MM.1S (cell line): ENCODE measurements around the gene UST.
"Not testable (repeated sequence)": the region's sequence is repeated elsewhere in the genome, so short reads cannot be mapped to it uniquely, and the experiment has no call there.

ENCODE experiments used
- DNase-seq: peaks from one replicate; pipeline ENCODE4 v3.0.0-alpha.2; 2015
- H2AFZ ChIP-seq: fragments of 300-600 bp; sonication (generic); 2 replicates; pipeline ENCODE4 v1.6.0; 2016; ENCODE audit warnings: antibody characterized with exemption, low read length
- H3F3A ChIP-seq: fragments of 300-600 bp; sonication (generic); 2 replicates; pipeline ENCODE4 v1.6.1; 2016; ENCODE audit warnings: mild to moderate bottlenecking, antibody characterized with exemption, low read length, moderate library complexity, mixed read lengths; ENCODE audit not compliant: insufficient read depth
- H3K27ac ChIP-seq: fragments of 300-600 bp; sonication (generic); 2 replicates; pipeline ENCODE4 v1.5.1; 2016; ENCODE audit warnings: mild to moderate bottlenecking, low read length
- H3K27me3 ChIP-seq: fragments of 300-600 bp; sonication (generic); replicated peaks from 2 replicates; pipeline ENCODE4 v1.6.0; 2016; ENCODE audit warnings: low read length; ENCODE audit not compliant: insufficient read depth
- H3K36me3 ChIP-seq: fragments of 300-600 bp; sonication (generic); replicated peaks from 2 replicates; pipeline ENCODE4 v1.6.1; 2016; ENCODE audit warnings: mild to moderate bottlenecking, low read length, mixed read lengths; ENCODE audit not compliant: insufficient read depth
- H3K4me1 ChIP-seq: fragments of 300-600 bp; sonication (generic); 2 replicates; pipeline ENCODE4 v1.6.1; 2016; ENCODE audit warnings: low read length, mixed read lengths
- H3K4me2 ChIP-seq: fragments of 300-600 bp; sonication (generic); 2 replicates; pipeline ENCODE4 v1.6.0; 2016; ENCODE audit warnings: low read depth, low read length
- H3K4me3 ChIP-seq: fragments of 300-600 bp; sonication (generic); 2 replicates; pipeline ENCODE4 v1.5.1; 2016; ENCODE audit warnings: low read length, mixed read lengths
- H3K79me2 ChIP-seq: fragments of 300-600 bp; sonication (generic); 2 replicates; pipeline ENCODE4 v1.6.1; 2016; ENCODE audit warnings: mixed run types, low read length, mixed read lengths
- H3K9ac ChIP-seq: fragments of 300-600 bp; sonication (generic); 2 replicates; pipeline ENCODE4 v1.6.1; 2016; ENCODE audit warnings: low read length, mixed read lengths
- H3K9me2 ChIP-seq: fragments of 300-600 bp; sonication (generic); replicated peaks from 2 replicates; pipeline ENCODE4 v1.6.1; 2016; ENCODE audit warnings: mild to moderate bottlenecking, low read length, mixed read lengths; ENCODE audit not compliant: insufficient read depth
- H3K9me3 ChIP-seq: fragments of 300-600 bp; sonication (generic); replicated peaks from 2 replicates; pipeline ENCODE4 v1.6.1; 2016; ENCODE audit warnings: mild to moderate bottlenecking, low read length, mixed read lengths; ENCODE audit not compliant: insufficient read depth
- H4K20me1 ChIP-seq: fragments of 300-600 bp; sonication (generic); 2 replicates; pipeline ENCODE4 v1.6.1; 2016; ENCODE audit warnings: mild to moderate bottlenecking, low read length, moderate library complexity, mixed read lengths; ENCODE audit not compliant: insufficient read depth
- EZH2 ChIP-seq: fragments of 300-600 bp; sonication (generic); optimal IDR thresholded peaks from 2 replicates; pipeline ENCODE3; 2017; ENCODE audit warnings: low read depth, mild to moderate bottlenecking, antibody characterized with exemption, low read length, mixed read lengths
- EZH2phosphoT487 ChIP-seq: fragments of 300-600 bp; sonication (generic); IDR thresholded peaks from 2 replicates; pipeline ENCODE4 v1.6.1; 2018; ENCODE audit warnings: antibody characterized with exemption, low read length
- TF ChIP-seq, protein P1 (sequence below): fragments of 300-600 bp; sonication (generic); IDR thresholded peaks from 2 replicates; pipeline ENCODE4 v1.5.1; 2016; ENCODE audit warnings: antibody characterized with exemption, low read length, mixed read lengths

Gene UST

DNA sequence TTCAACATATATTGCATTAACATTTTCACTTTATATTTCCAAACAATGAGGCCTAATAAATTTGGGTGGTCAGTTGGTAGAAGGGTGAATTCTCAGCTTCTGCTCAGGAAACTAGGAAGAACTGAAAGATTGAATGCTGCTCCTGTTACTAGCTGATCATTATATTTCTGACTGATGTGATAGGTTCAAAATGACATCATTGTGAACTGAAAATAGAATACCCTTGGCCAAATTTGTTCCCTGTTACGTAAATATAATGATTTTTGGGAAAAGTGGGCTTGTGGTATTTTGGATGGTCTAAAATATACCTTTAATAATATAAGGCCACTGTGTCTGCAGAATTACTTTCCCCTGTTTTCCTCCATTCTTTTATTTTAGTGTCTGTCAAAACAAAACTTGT, 2.8 kb downstream of the UST start:
- no peaks in the 10 kb centered on the region for H3K9me2 ChIP-seq
- no peaks in the 10 kb centered on the region for H3K9me3 ChIP-seq
- no peak overlapping the region for H3K27ac ChIP-seq
- no peaks in the 10 kb centered on the region for H3K27me3 ChIP-seq
- H3K79me2 ChIP-seq = no peaks in the 10 kb centered on the region
- TF ChIP-seq EZH2phosphoT487 (no peak), EZH2 (no peak)
- TF ChIP-seq, protein P1, sequence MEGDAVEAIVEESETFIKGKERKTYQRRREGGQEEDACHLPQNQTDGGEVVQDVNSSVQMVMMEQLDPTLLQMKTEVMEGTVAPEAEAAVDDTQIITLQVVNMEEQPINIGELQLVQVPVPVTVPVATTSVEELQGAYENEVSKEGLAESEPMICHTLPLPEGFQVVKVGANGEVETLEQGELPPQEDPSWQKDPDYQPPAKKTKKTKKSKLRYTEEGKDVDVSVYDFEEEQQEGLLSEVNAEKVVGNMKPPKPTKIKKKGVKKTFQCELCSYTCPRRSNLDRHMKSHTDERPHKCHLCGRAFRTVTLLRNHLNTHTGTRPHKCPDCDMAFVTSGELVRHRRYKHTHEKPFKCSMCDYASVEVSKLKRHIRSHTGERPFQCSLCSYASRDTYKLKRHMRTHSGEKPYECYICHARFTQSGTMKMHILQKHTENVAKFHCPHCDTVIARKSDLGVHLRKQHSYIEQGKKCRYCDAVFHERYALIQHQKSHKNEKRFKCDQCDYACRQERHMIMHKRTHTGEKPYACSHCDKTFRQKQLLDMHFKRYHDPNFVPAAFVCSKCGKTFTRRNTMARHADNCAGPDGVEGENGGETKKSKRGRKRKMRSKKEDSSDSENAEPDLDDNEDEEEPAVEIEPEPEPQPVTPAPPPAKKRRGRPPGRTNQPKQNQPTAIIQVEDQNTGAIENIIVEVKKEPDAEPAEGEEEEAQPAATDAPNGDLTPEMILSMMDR = no peak
- H2AFZ ChIP-seq = no peak overlapping the region
- no peak overlapping the region for H3K4me3 ChIP-seq
- no peak for DNase-seq
- no peak overlapping the region for H3K9ac ChIP-seq
- no peaks in the 10 kb centered on the region for H3K36me3 ChIP-seq
- no peak overlapping the region for H3K4me2 ChIP-seq
- H3K4me1 ChIP-seq = no peaks in the 10 kb centered on the region
- no peaks in the 10 kb centered on the region for H3F3A ChIP-seq
- no peaks in the 10 kb centered on the region for H4K20me1 ChIP-seq

DNA sequence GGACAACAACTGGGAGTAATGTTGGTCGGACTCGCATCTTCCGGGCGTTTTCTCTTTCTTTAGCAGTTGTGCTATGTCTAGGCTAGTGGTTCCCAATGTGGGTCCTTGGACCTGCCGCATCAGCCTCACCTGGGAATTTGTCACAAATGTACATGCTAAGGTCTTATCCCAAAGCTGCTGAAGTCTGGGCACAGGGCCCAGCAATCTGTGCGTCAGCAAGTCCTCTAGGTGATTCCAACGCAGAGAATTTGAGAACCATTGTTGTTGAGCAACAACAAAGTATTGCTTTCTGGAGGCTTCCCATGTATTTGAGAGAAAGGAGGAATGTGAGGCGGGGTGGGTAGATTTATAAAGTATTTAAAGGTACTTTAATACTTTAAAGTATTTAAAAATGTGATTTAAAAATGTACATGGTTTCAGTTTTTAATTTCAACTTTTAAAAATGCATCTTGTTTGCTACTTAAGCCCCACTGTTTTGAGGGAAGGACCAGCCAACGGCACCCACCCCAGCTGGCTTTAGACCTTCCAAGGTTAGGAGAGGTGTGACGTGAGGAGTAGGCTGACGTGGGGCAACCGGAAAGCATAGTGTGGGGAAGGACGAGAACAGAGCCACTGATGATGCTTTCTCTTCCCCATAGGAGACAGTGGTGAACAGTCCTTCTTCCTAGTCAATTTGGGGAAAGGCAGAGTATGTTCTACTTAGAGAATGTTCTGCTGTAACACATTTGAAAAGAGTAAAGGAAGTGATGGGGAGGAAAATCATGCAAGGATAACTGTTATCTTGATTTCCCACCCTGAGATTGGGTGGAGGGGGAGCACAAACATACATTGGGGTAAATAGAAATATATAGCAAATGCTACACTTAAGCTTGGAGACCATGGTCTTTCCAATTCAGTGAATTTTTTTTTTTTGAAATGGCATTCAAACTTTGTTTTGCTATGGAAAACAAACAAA, 4.3 kb downstream of the UST start:
- no peak overlapping the region for H2AFZ ChIP-seq
- no peaks in the 10 kb centered on the region for H3K4me1 ChIP-seq
- no peaks in the 10 kb centered on the region for H3K79me2 ChIP-seq
- no peaks in the 10 kb centered on the region for H3K9me2 ChIP-seq
- TF ChIP-seq EZH2 (no peak), EZH2phosphoT487 (no peak)
- TF ChIP-seq, protein P1 = no peak
- no peak overlapping the region for H3K9ac ChIP-seq
- H4K20me1 ChIP-seq = no peaks in the 10 kb centered on the region
- H3K27ac ChIP-seq = no peak overlapping the region
- no peaks in the 10 kb centered on the region for H3K9me3 ChIP-seq
- H3F3A ChIP-seq = no peaks in the 10 kb centered on the region
- no peak overlapping the region for H3K4me2 ChIP-seq
- no peaks in the 10 kb centered on the region for H3K36me3 ChIP-seq
- no peak overlapping the region for H3K4me3 ChIP-seq
- no peaks in the 10 kb centered on the region for H3K27me3 ChIP-seq
- DNase-seq = no peak

- Histone ChIP-seq H4K20me1 (no peaks in the 10 kb centered on the region), H2AFZ (no peak overlapping the region), H3K27me3 (no peaks in the 10 kb centered on the region), H3K79me2 (no peaks in the 10 kb centered on the region), H3K36me3 (no peaks in the 10 kb centered on the region), H3K4me1 (no peaks in the 10 kb centered on the region), H3K9me3 (no peaks in the 10 kb centered on the region), H3K27ac (no peak overlapping the region), H3K9ac (no peak overlapping the region), H3K4me2 (no peak overlapping the region), H3F3A (no peaks in the 10 kb centered on the region), H3K4me3 (no peak overlapping the region), H3K9me2 (no peaks in the 10 kb centered on the region)
- TF ChIP-seq EZH2phosphoT487 (no peak), EZH2 (no peak)
- TF ChIP-seq, protein P1 = no peak
- DNase-seq = no peak
These were observed 5.0 kb downstream of the UST start for GRCh38 chr6:148751793-148752170.

DNA sequence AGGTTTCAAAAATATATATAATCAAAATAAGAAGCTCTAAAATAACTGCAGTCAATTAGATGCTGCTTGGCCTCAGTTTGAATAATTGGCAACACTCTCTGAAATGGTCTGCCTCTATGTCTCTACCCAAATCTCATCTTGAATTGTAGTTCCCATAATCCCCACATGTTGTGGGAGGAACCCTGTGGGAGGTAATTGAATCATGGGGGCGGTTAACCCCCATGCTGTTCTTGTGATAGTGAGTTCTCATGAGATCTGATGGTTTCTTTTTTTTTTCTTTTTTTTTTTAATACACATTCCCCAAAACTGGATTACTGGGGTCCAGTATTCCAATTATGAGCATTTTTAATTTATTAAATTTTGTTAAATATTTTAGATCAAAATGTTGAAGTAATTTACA, 8.5 kb downstream of the UST start:
- not testable (repeated sequence) for H3K9me3 ChIP-seq, H3K27ac ChIP-seq, H3K4me2 ChIP-seq, H3K9me2 ChIP-seq, DNase-seq, H4K20me1 ChIP-seq, H2AFZ ChIP-seq, H3K36me3 ChIP-seq, H3F3A ChIP-seq, H3K9ac ChIP-seq, H3K4me3 ChIP-seq, H3K4me1 ChIP-seq, H3K27me3 ChIP-seq, H3K79me2 ChIP-seq
